GM19395 (cell line): ENCODE results near the gene CYBRD1.

Experiments
- ATAC-seq: cut with Tn5 transposase; IDR thresholded peaks from one replicate; pipeline ENCODE4 v1.9.1; 2021; ENCODE audit warnings: mild to moderate bottlenecking, moderate library complexity; ENCODE audit not compliant: unreplicated experiment

Gene CYBRD1

GRCh38 chr2:171553236-171553635, 31.0 kb downstream of the CYBRD1 start:
- no peak for ATAC-seq

- no peak for ATAC-seq
Measured at GRCh38 chr2:171553858-171554257, 31.6 kb downstream of the CYBRD1 start.

GRCh38 chr2:171554991-171555615, 32.8 kb downstream of the CYBRD1 start:
- no peak for ATAC-seq

GRCh38 chr2:171557363-171557762, 35.1 kb downstream of the CYBRD1 start:
- ATAC-seq: no peak

GRCh38 chr2:171563301-171563700, 41.0 kb downstream of the CYBRD1 start:
- no peak for ATAC-seq

- ATAC-seq: no peak
Measured at GRCh38 chr2:171564463-171564862, 42.2 kb downstream of the CYBRD1 start.

- ATAC-seq: no peak
Measured at GRCh38 chr2:171566057-171566456, 43.8 kb downstream of the CYBRD1 start.

- no peak for ATAC-seq
Measured at GRCh38 chr2:171566753-171567152, 44.5 kb downstream of the CYBRD1 start.

GRCh38 chr2:171568089-171568488, 45.8 kb downstream of the CYBRD1 start:
- no peak for ATAC-seq

- no peak for ATAC-seq
Measured at GRCh38 chr2:171571721-171572120, 49.4 kb downstream of the CYBRD1 start.

- ATAC-seq: peak; percentile 82
Measured at GRCh38 chr2:171574149-171574795, 52.0 kb downstream of the CYBRD1 start.

- ATAC-seq: no peak
Measured at GRCh38 chr2:171575606-171576005, 53.3 kb downstream of the CYBRD1 start.

- ATAC-seq: no peak
Measured at GRCh38 chr2:171578127-171578803, 56.0 kb downstream of the CYBRD1 start.

GRCh38 chr2:171579481-171579880, 57.2 kb downstream of the CYBRD1 start:
- no peak for ATAC-seq

GRCh38 chr2:171583566-171583965, 61.3 kb downstream of the CYBRD1 start:
- no peak for ATAC-seq

GRCh38 chr2:171584001-171584400, 61.7 kb downstream of the CYBRD1 start:
- ATAC-seq: no peak

GRCh38 chr2:171587132-171587531, 64.9 kb downstream of the CYBRD1 start:
- no peak for ATAC-seq

GRCh38 chr2:171587567-171587966, 65.3 kb downstream of the CYBRD1 start:
- no peak for ATAC-seq

- no peak for ATAC-seq
Measured at GRCh38 chr2:171590116-171590515, 67.8 kb downstream of the CYBRD1 start.

GRCh38 chr2:171592036-171592555, 69.8 kb downstream of the CYBRD1 start:
- no peak for ATAC-seq

GRCh38 chr2:171595456-171595855, 73.2 kb downstream of the CYBRD1 start:
- ATAC-seq: no peak

GRCh38 chr2:171595896-171596295, 73.6 kb downstream of the CYBRD1 start:
- ATAC-seq: no peak
